Right lung (tissue), 5 donors: Measurements from ENCODE around the gene TMEM203. TPM values are rescaled to one million over a fixed set of nuclear protein-coding genes. Genes with fewer than 3 reads are reported as not detected.
A peak's percentile ranks its signal among the peaks of the same experiment; 100 is the strongest.

Source experiments
- DNase-seq, 2 donors: peaks; one replicate each; pipeline ENCODE4 v3.0.0-alpha.2; 2013
- polyA plus RNA-seq, 5 donors: library from polyadenylated mRNA; unstranded; fragments of 120-200 nt; gene quantifications; one replicate each; pipeline versions ENCODE4 v1.2.1 to v1.2.3, GENCODE V29; 2013; ENCODE audit warnings: inconsistent platforms in 1 of 5, low replicate concordance in 1 of 5; ENCODE audit not compliant: insufficient read length in 5 of 5, insufficient read depth in 1 of 5

Gene TMEM203
- polyA plus RNA-seq, 5 donors: 31.5 to 40.1 (median 35.4) TPM

DNA sequence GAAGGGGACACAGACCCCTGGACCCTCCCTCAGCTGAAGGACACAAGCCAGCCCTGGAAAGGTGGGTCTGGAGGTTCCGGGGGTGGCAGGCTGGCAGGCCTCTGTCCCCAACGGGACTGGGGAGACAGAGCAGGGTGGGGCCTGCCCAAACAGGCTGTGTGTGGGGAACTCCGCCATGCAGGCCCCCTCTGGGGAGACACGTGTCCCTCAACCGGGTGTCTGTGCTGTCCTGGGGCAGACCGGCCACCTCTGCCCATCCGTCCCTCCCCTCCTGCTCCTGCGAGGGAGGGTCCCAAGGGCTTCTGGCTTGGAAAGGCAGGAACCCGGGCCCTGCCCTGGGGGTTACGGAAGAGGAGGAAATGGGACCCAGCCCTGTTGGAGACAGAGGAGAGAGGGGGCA lies 26.7 kb upstream of the TMEM203 start:
- DNase-seq: no peak

DNA sequence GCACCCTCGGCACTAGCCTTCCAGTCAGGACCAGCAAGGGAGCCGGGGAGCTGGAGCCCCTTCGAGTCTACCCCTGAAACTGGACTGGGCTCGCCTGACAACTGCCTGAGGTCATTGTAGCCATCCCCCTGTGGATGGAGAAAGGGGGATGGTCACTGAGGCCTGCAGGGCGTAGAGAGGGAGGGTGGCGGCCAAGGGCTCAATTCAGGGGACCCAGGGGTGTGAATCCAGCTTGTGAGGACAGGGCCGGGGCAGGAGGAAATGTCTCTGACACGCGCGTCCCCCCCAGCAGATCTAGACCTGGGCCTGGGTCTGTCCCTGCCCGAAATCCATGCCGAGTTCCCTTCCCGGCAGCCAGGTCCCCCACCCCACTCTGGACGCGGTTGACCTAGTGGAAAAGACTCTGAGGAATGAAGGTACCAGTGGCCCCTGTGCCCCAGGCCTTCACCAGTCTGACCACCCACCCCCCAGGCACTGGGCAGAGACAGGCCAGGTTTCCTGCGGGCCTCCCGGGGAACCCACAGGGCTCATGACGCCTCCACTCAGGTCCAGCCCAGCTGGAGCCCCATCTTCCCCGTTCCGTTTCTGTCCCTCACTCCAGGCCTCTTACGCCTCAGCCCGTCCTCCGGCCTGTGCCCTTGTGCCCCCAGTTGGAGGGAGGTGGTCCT lies 26.1 kb upstream of the TMEM203 start:
- no peak for DNase-seq

DNA sequence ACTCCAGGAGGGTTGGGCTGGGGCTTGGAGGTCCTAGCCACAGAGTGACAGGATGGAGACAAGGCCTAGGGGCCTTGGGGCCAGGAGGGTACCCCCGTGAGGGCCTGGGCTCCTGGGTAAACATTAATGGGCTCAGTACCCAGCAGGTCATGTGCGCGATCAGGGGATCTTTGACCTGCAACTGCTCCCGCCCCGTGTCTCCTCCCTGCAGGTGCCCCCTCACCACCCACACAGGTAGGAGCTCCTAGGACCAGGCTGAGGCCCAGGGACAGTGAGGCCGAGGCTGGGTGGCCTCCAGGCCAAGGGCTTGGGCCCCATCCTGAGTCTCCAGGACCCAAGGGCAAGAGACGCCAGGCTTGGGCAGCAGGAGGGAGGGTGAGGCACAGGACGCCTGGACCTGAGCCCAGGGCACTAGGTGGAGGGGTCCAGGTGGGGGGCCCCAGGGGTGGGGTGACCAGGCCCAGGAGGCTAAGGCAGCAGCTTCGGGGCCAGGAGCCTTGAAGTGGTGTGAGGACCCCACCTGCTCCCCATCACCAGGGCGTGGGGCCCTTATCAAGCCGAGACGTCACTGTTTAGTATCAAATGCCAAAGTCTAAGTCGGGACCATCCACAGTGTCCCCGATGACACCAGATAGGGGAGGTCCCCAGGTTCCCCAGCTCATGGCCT lies 25.4 kb upstream of the TMEM203 start, which contains the start of gene SLC34A3:
Gene SLC34A3 (plus strand): TSS at position 197 of the 667 bp plus-strand sequence. CDS start 802 bp downstream, outside the sequence.
- DNase-seq: no peak

DNA sequence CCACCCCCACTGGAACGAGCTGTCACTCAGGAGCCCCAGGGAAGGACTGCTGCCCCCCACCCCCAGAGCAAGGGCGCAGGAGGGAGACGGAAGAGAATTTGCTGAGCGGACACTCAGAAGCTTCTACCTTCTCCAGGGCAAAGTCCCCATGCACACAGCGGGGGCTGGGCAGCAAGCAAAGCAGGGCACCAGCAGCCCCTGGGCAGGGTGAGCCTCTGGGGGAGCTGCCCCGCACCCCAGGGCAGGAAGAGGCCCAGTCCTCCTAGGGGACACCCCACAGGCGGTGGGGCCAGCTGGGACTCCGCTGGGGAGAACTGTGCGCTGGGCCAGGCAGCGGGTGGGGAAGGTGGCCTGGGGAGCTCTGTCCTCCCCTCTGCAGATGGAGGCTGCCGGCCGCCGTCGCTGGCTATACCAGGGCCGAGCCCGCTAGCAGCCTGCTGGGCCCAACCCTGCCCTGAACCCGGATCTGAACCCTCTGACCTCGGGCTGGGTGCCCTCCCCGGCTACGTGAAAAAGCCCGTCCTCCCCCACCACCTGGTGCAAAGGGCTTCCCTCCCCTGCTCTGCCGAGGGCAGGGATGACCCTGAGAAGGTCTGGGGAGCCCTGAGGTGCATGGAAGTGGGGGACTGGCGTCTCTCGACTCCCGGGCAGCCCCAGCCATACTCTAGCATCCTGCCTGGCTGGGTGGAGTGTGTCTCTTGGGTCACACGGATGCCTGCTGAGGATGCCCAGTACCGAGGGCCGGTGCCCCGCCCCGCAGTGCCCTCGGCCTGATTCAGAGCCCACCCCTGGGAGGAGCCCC lies 24.7 kb upstream of the TMEM203 start:
- DNase-seq: no peak

DNA sequence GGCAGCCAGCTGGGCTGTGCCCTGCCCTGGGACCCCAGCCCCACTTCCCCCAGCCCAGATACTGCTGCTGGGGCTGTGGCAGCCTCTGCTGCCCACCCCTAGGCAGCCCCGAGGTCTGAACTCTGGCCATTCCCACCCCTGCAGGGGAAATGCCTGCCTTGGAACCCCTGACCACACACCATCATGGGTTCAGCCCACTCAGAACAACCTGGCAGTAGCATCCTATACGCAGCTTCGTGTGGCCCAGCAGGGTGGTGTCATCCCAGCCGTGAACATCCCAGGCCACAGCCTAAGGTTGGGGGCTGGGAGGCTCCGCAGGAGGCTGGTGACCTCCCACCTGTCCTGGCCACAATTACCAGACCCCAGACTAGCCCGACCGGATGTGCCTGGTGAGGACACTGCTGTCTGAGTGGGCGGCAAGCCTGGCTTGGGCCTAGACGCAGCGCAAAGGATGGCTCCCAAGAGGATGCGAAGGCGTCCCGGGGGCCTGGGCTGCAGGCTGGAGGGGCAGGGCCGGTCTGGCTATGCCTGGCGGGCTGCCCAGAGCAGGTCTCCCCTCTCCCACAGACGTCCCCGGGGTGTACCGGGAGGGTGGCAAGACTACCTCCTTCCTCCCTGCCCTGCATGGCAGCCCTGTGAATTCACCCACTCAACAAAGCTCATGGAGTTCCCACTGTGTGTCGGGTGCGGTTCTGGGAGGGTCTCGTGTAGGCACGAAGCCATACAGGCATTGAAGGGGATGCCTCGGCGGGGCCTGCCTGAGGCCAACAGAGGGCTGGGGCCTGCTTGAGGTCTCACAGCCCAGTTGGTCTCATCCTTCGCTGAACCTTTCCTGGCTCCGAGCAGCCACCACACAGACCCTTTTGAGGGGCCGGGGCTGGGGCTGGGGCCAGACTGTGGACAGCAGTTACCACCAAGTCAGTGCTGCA lies 23.8 kb upstream of the TMEM203 start:
- DNase-seq: no peak

DNA sequence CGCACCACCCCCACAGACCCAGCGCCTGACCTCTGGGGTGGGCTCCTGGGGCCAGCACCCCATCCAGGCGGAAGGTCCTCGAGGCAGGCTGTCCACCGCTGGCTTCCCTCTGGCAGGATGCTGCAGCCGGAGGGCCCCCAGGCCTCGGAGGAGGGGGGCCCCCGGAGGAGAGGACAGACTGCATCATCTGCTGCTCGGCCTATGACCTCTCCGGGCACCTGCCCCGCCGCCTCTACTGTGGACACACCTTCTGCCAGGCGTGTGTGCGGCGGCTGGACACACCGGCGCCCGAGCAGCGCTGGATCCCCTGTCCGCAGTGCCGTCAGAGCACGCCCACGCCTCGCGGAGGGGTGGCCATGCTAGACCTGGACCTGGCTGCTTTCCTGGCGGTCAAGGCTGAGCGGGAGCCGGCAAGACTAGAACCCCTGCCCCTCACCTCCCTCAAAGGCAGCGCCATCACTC lies 23.1 kb upstream of the TMEM203 start:
- DNase-seq: no peak

DNA sequence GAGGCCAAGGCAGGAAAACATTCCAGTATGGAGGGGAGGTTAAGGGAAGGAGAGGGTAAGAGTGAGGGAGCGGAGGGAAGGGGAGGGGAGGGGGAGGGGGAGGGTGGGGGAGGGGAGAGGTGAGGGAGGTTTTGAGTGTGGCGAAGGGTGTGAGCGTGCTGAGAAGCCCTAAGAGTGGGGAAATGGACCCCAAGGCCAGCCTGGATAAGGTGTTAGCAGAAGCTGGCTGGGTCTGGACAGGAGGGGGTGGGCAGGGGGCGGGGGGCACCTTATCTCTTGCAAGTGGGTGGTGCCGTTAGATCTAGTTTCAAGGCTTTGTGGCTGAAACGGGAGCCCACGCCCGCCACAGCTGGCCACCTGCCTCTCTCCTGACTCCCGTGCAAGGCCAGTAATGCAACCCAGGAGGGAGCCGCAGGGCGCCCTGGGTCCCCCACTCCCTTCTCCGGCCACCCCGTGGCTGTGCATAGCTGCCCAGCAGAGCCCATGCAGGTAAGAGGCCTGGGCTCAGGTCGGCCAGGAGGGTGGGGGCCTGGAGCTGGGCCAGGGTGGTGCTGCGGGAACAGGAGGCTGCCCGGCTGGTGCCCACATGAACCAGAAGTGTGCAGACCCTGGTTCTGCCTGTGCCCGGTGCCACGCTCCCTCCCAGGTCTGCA lies 22.5 kb upstream of the TMEM203 start:
- no peak for DNase-seq

DNA sequence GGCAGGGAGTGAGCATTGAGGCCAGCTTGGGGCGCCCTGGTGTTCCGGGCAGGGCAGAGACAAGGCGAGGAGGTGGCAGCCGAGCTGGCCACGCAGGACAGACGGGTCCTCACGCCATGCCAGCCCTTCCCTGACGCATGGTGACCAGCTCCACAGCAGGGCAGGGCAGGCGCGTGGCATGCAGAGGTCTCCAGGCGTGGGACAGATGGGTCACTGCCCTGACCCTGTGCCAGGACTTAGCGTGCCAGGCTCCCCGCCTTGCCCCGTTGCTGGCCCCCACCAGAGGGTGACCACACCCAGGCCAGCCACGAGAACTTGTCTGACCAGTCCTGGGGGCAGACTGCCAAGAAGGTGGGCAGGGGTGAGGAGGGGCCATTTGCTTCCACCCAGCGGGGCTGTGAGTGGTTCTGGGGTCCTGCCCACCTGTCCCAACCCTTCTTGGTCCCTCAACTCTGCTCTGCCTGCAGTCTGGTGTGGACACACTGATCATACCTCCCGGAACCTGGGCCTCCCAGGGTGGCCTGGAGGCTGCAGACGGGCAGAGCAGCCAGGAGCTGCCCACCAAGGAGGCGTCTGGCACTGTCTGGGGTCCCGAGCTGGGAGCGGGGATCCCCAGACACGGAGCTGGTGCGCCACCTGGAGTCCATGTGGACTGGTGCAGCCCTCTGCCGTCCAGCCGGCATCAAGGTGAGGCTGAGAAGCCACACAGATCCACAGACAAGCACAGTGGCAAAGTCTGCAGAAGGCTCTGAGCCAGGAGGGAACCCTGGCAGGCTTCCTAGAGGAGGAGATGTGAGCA lies 21.8 kb upstream of the TMEM203 start, which contains the start of gene RNF224:
Gene RNF224 (plus strand): TSS at position 449 of the 799 bp plus-strand sequence. CDS start 834 bp downstream, outside the sequence.
- peak; percentile 69 to 71 for DNase-seq

DNA sequence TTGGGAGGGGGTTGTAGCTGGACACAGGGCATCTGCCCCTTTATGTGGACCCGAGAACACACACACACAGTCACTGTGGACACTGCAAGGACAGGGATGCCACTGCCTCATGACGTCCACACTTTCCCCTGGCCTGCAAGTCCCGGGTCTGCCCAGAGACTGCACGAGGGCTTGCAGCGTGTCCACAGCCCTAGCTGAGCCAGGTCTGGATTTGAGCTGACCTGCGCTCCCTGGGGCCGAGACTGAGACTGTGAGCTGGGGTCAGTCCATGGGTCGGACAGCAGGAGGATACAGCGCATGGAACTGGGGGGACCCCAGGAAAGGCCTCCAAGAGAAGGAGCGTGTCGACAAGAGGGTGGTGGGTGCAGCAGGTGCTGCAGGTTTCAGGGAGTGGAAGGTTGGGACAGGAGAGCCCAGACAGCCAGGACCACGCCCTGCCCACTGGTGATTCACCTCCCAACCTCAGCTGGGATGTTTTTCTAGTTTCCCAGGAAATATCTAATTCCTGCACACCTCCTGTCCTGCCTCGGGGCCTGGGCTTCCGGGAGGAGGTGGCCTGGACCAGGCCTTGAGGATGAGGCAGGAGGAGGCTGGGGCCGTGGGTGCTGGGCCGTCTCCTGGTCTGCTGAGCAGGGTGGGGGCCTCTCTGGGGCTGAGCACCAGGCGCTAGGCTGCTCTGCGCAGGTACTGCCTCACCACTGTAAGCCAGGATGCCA lies 21.0 kb upstream of the TMEM203 start:
- no peak for DNase-seq

DNA sequence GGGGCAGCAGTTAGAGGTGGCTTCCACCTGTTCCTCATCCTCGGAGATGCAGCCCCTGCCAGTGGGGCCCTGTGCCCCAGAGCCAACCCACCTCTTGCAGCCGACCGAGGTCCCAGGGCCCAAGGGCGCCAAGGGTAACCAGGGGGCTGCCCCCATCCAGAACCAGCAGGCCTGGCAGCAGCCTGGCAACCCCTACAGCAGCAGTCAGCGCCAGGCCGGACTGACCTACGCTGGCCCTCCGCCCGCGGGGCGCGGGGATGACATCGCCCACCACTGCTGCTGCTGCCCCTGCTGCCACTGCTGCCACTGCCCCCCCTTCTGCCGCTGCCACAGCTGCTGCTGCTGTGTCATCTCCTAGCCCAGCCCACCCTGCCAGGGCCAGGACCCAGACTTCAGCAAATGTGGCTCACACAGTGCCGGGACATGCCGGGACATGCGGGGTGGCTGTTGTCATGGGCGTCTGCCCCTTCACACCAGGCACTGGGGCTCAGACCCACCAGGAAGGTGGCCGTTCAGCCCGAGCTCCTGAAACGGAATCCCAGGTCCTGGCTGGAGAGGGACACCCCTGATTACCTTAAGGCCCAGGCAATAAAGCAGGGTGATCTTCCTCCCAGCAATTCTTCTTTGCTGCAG lies 20.4 kb upstream of the TMEM203 start:
- no peak for DNase-seq

DNA sequence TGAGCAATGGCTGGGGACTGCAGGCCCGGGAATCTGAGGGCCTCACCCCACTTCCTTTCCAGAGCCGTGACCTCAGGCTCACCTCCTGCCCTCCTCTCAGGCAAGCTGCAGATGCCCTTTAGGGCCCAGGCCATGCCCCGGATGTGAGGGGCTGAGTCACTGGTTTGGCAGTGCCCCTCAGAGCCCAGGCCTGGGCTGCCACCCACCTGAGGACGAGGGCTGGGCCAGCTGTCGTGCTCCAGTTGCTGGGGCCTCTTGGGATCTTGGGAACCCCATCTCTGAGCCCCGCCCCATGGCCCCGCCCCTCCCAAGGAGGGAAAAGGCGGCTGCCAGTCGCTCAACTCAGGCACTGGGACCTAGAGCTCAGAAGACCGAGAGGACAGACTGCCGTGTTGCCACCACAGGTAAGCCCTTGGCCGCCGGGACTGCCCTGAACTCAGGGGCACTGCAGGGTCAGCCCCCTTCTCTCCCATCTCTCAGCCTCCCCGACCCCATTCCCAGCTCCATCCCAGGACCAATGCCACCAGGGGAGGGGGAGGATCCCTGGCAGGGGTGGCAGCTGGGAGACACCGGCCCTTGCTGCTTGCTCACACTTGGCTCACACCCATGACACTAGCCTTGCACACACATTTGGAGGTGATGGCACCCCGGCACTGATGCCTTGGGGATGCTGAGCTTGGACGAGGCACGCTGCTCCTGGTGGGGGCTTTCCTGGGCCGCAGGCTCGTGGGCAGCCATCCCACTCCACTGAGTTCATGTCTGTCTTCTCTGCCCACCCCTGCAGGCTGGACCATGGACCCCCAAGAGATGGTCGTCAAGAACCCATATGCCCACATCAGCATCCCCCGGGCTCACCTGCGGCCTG lies 19.6 kb upstream of the TMEM203 start, which contains the start of gene CYSRT1:
Gene CYSRT1 (plus strand): TSS at position 345 of the 865 bp plus-strand sequence. CDS start 448 bp downstream, at position 793.
- no peak for DNase-seq

DNA sequence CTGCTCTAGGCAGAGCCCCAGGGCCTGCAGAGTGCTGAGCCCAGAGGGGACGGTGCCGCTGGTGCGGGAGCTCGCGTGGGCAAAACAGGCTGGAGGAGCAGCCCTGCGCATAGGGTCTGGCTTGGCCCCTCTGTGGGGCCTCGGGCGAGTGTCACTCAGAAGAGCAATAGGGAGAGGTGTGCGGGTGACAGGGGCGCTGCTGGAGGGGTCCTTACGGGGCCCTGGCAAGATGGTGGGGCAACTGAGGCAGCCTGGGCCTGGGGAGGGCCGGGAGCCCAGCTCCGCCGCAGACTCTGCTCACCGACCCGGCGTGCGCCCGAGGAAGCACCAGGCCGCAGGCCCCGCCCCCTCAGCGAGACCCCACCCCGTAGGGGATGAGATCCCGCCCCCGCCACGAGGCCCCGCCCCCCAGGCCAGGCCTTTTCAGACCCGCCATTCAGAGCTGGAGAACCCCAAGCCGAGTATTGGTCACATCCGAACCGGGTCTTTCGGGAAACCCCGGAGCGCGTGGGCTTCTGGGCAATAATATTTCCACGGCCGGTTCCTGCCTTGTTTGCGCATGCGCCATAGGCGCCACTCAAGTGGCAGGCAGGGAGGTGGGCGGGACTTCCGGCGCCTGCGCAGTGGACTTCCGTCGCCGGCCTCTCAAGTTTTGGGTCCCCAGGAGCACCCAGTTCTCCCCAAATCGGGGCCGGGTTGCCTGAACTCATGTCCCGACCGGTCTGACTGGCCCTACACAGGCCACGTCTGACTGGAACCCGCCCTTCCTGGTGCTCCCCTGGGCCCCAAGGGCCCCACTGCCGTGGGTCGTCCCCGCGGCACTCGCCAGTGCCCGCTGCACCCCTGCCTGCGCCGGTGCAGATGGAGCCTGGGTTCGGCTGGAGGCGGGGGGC lies 17.9 kb upstream of the TMEM203 start:
- DNase-seq: peak; percentile 93 to 94

DNA sequence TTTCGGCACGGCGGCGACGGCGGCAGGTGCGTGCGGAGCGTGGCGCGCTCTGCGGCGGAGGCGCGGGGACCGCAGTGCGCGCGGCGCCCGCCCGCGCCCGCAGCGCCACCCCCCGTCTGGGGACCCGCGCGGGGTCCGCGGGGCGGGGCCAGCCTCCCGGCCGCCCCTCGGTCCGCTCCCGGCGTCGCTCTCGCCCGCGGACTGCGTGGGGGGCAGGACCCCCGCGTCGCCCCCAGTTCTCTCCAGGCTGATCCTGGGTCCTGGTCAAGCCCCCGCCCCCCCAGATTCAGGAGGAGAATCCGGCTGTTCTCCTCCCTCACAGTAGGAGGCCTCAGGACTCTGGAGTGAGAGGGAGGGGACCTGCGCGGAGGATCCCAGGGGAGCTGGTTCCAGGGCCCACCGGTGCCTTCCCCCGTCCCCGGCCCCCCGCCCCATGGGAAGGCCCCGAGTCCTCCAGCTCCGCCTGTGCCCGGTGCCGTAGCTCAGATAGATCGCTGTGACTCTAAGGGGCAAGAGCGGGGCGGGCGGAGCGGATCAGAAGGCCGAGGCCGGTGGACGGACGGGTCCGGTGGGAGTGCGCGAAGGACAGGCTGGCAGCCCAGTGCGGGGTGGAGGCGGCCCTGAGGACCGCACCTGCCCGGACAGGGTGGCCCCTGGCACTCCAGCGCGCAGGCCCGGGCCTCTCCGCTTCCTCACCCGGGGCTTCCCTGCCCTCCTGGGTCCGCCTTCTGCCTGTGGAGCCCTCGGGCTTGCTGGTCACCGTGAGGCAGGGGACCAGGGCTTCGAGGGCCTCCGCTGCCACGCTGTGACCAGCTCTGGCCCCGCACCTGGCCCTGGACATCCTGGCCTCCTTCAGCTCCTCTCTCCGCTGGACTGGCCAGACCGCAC lies 17.0 kb upstream of the TMEM203 start, which contains the start of gene RNF208:
Gene RNF208 (minus strand): TSS at position 51 of the 888 bp plus-strand sequence. CDS start 1,028 bp downstream, outside the sequence.
- no peak for DNase-seq

DNA sequence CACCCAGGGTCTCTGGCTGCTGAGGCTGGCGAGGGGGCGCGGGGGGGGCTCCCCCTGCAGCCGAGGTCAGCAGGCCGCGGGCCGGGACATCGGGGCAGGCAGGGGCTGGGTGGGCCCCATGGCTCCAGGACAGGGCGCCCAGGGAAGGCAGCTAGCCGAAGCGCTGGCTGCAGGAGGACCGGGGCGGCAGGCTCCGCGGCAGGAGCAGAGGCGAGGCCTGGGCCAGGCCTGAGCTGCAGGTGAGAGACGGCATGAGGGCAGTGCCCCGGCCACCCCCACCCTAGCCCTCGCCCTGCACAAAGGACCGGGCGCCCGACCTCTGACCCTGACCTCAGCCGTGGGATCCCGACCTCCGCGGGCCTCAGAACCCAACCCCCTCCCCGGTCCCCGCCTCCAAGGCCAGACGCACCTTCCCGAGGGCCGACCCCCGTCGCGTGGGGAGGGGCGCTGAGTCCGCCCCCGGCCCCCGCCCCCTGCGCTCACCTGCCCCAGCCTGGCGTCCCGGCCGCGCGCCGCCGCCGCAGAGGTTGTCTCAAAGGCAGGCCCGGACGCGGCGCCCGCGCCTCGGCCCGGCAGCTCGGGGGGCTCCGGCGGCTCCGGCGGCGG lies 16.2 kb upstream of the TMEM203 start:
- DNase-seq: no peak

DNA sequence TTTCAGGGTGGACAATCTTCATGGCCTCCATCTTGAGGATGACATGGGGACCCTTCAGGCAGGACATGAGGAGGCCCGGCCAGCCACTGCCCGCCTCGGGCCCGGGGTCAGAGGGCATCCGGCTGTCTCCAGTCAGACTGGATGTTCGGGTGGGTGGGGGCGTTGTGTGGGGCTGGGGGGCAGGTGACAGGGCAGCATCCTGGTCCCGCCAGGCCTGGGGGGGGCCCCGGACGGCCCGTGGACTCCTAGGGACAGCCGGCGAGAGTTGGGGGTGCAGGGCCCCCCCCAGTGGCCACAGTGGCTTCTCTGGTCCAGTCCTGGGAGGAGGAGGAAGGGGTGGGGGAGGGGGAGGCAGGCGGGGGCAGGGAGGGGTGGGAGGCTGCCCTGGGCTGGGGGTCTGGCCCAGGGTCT lies 15.7 kb upstream of the TMEM203 start:
- no peak for DNase-seq
